D721Med (cell line): ENCODE measurements around the gene SLC15A1.
"Not testable (repeated sequence)": the region's sequence is repeated elsewhere in the genome, so short reads cannot be mapped to it uniquely, and the experiment has no call there.

ENCODE experiments used
- DNase-seq: peaks from one replicate; pipeline ENCODE4 v3.0.0; 2011; ENCODE audit warnings: low spot score; ENCODE audit not compliant: insufficient read length
- FAIRE-seq: peaks from 2 replicates; lab custom pipeline; 2011; peaks lifted over from hg19 to GRCh38; lab: Jason Lieb, UNC
- TF ChIP-seq, protein P1 (sequence below): IDR thresholded peaks from 2 replicates; pipeline ENCODE4 v1.5.1; 2012; ENCODE audit warnings: mild to moderate bottlenecking, control low read depth; ENCODE audit not compliant: insufficient read depth; ENCODE audit errors: missing control alignments

SLC15A1 gene

GRCh38 chr13:98647121-98647520 is 105.4 kb downstream of the SLC15A1 start:
- no peak for DNase-seq
- TF ChIP-seq, protein P1, sequence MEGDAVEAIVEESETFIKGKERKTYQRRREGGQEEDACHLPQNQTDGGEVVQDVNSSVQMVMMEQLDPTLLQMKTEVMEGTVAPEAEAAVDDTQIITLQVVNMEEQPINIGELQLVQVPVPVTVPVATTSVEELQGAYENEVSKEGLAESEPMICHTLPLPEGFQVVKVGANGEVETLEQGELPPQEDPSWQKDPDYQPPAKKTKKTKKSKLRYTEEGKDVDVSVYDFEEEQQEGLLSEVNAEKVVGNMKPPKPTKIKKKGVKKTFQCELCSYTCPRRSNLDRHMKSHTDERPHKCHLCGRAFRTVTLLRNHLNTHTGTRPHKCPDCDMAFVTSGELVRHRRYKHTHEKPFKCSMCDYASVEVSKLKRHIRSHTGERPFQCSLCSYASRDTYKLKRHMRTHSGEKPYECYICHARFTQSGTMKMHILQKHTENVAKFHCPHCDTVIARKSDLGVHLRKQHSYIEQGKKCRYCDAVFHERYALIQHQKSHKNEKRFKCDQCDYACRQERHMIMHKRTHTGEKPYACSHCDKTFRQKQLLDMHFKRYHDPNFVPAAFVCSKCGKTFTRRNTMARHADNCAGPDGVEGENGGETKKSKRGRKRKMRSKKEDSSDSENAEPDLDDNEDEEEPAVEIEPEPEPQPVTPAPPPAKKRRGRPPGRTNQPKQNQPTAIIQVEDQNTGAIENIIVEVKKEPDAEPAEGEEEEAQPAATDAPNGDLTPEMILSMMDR: no peak
- no peak for FAIRE-seq

DNA sequence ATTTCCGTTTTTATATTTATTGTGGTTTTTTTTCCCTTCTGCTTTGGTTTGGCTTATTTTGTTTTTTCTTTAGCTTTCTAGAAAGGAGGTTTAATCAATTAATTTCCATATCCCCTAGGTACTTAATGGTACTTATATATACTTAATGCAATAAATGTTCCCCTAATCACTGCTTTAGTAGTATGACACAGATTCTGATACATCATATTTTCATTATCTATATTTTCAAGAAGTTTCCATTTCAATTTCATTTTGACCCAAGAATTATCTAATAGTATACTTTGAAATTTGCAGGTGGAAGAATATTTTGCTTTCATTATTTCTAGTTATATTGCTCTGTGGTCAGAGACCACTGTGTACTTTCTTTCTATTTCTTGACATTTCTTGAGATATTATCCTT is 109.0 kb downstream of the SLC15A1 start:
- DNase-seq: no peak
- FAIRE-seq: no peak
- TF ChIP-seq, protein P1: no peak

DNA sequence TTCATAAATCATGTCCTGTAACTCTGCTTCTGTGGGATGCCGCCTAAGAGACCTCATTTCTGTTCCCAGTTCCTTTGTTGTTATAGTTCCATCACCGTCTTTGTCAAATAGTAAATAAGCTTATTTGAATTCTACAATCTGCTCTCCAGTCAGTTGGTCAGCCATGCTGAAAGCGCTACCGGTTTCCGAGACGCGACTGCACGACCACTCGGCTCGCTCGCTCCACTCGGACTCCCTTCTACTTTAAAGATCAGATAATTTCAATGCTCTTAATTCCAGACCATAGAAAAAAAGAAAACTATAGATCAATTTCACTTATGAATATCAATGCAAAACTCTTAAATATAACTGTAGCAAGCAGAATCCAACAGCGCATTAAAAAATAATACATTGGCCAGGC is 111.4 kb downstream of the SLC15A1 start:
- TF ChIP-seq, protein P1: no peak
- no peak for FAIRE-seq

DNA sequence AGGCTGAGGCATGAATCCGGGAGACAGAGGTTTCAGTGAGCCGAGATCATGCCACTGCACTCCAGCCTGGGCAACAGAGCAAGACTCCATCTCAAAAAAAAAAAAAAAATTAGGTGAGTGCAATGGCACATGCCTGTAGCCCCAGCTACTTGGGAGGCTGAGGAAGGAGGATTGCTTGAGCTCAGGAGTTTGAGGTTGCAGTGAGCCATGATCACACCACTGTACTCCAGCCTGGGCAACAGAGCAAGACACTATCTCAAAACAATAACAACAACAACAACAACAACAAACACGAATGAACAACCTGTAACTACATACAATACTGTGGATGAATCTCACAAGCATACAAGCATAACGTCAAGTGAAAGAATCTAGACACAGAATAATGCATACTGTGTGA is 112.7 kb downstream of the SLC15A1 start:
- not testable (repeated sequence) for DNase-seq, FAIRE-seq

More for the DNA sequence above, 111.4 kb downstream of the SLC15A1 start:
- no peak for DNase-seq

DNA sequence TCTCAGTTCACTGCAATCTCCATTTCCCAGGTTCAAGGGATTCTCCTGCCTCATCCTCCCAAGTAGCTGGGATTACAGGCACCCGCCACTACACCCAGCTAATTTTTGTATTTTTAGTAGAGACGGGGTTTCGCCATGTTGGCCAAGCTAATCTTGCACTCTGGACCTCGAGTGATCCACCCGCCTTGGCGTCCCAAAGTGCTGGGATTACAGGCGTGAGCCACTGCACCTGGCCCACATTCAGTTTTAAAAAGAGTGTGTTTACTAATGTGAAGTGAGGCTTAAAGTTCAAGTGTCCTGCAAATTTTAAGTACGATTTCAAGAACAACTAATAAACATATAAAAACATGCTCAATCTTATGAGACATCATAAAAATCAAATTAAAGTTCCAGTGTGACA is 114.1 kb downstream of the SLC15A1 start:
- not testable (repeated sequence) for FAIRE-seq, DNase-seq
